H1 (cell line): Measurements from ENCODE around the gene EFCAB6.

Experiments used
- CBX8 ChIP-seq: fragments of 300-800, 300-1000 bp; sonication (generic); IDR thresholded peaks from 2 replicates; pipeline ENCODE4 v1.7.1; 2016; ENCODE audit warnings: low read depth, low read length, borderline replicate concordance
- CHD2 ChIP-seq: IDR thresholded peaks from 2 replicates; pipeline ENCODE4 v1.6.1; 2012; ENCODE audit warnings: low read length, improper control_type of control experiment
- CTCF ChIP-seq, 3 experiments: IDR thresholded peaks; 1 replicate in 2 of 3; 2 replicates in 1 of 3; pipeline versions ENCODE4 v1.5.1 to v1.6.1; 2011; ENCODE audit warnings: low read length in 3 of 3, mild to moderate bottlenecking in 3 of 3, inconsistent platforms in 2 of 3, low read depth in 1 of 3, moderate library complexity in 1 of 3; ENCODE audit not compliant: insufficient read depth in 1 of 3; ENCODE audit errors: control extremely low read depth in 1 of 3
- EZH2 ChIP-seq: fragments of 200-600 bp; sonication (generic); IDR thresholded peaks from 2 replicates; pipeline ENCODE4 v1.7.1; 2012; ENCODE audit warnings: low read depth, mild to moderate bottlenecking, moderate library complexity, low read length, inconsistent platforms; ENCODE audit not compliant: severe bottlenecking
- GABPA ChIP-seq: IDR thresholded peaks from 2 replicates; pipeline ENCODE4 v1.6.1; 2011; ENCODE audit warnings: mild to moderate bottlenecking, low read length, moderate library complexity, borderline replicate concordance; ENCODE audit not compliant: insufficient read depth
- MAFK ChIP-seq: IDR thresholded peaks from 2 replicates; pipeline ENCODE4 v1.6.1; 2012; ENCODE audit warnings: low read depth, mild to moderate bottlenecking, improper control_type of control experiment, low read length
- POLR2A ChIP-seq, 2 experiments: IDR thresholded peaks; 1 replicate in 1 of 2; 2 replicates in 1 of 2; pipeline ENCODE4 v1.6.1; 2011; ENCODE audit warnings: low read depth in 2 of 2, low read length in 2 of 2, mild to moderate bottlenecking in 2 of 2; ENCODE audit errors: control extremely low read depth in 1 of 2
- SIN3A ChIP-seq, 2 experiments: IDR thresholded peaks in 1 of 2; conservative IDR thresholded peaks in 1 of 2; 2 replicates each; pipeline ENCODE4 v1.6.1; 2011 to 2012; ENCODE audit warnings: low read length in 2 of 2, improper control_type of control experiment in 1 of 2, low read depth in 1 of 2, mild to moderate bottlenecking in 1 of 2
- SP1 ChIP-seq: IDR thresholded peaks from 2 replicates; pipeline ENCODE4 v1.6.1; 2011; ENCODE audit warnings: low read depth, low read length
- YY1 ChIP-seq: IDR thresholded peaks from 2 replicates; pipeline ENCODE4 v1.6.1; 2011; ENCODE audit warnings: low read depth, mild to moderate bottlenecking, low read length
- ZNF274 ChIP-seq: IDR thresholded peaks from 2 replicates; pipeline ENCODE4 v1.7.0; 2012; ENCODE audit warnings: low read length, borderline replicate concordance; ENCODE audit errors: extremely low read depth
- TF ChIP-seq, protein P1 (sequence below): IDR thresholded peaks from 2 replicates; pipeline ENCODE4 v1.6.1; 2011; ENCODE audit warnings: low read depth, mild to moderate bottlenecking, low read length; ENCODE audit not compliant: insufficient read depth

DNA sequence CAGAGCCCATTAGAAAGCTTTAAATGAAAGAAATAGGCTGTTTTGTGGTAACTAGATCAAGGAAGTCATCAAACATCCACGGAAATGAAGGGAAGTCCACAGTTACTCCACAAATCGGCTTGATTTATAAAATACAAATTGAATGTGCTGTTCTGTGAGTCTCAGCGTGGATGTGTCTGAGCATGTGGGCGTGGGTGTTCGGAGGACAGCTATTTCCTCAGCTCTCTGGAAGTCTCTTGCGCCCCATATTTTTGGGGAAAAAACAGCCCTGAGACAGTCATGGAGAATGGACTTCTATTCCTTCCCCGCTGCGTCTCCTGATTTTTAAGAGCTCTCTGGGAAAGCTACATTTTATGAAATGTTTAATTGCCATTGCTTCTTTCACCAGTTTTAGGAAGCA, 144.4 kb downstream of the EFCAB6 start:
- TF ChIP-seq CTCF (IDR thresholded peaks at IDR 0.05; ENCODE audit: control extremely low read depth in 1 of 3, insufficient read depth in 1 of 3, low read depth in 1 of 3, low read length in 3 of 3) (no peak), YY1 (no peak), ZNF274 (no peak), EZH2 (no peak), CHD2 (no peak), CBX8 (no peak), GABPA (no peak), SP1 (no peak), MAFK (no peak), POLR2A (IDR thresholded peaks at IDR 0.05; ENCODE audit: control extremely low read depth in 1 of 2, low read depth in 2 of 2, low read length in 2 of 2) (no peak), SIN3A (conservative IDR thresholded peaks at IDR 0.05 in 1 of 2, IDR thresholded peaks at IDR 0.05 in 1 of 2; ENCODE audit: low read depth in 1 of 2, low read length in 2 of 2) (no peak)
- TF ChIP-seq, protein P1, sequence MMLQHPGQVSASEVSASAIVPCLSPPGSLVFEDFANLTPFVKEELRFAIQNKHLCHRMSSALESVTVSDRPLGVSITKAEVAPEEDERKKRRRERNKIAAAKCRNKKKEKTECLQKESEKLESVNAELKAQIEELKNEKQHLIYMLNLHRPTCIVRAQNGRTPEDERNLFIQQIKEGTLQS: no peak
